Measurements from ENCODE around the gene PRR15. TPM values are rescaled to one million over a fixed set of nuclear protein-coding genes. Genes with fewer than 3 reads are reported as not detected.

PRR15 gene
- total RNA-seq, 4 donors from 2014 or later, result 0.42 to 0.65 TPM; not detected in 2

DNA sequence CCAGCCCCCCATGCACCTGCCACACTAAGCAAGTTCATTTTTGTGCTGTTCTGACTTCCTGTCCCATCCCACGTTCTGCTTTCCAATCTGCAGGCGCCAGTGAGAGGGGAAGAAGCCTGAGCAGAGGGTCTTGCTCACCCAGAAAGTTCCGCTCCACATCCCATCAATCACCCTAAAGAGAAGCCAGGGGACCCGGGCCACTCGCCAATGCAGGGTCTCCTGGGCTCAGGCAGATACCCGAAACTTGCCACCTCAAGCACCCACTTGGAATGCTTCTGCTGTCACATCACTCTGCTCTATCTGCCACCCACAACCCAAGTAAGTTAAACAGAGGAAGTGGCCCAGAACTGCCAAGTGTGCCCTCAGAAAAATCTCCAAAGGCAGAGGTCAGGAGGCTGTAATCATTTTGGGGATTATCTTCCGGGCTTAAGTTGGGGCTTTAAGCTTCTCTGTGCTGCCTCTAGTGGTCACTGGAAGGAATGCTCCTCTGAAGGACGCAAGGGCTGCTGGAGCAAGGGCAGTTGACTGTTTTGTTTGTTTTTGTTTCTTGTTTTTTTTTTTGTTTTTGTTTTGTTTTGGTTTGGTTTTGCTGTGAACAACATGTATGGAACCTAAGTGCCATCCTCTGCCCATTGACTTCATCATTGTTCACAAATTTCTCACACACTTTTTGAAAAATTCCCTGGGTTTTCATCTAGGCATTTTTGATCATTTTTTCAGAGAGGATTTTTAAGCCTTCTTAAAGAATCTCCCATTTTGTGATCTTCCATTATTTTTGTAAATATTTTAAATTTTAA, 25.5 kb downstream of the PRR15 start:
- H3K36me3 ChIP-seq, result no peaks in the 10 kb centered on the region
- intact Hi-C loops (cut with DNase I), result no loop called here
- no peaks in the 10 kb centered on the region for H3K9me3 ChIP-seq
- H3K27ac ChIP-seq (replicated peaks in 1 of 4), result no peak overlapping the region
- H3K4me3 ChIP-seq, result no peak overlapping the region
- 76% methylated on average over 8 of the region's 8 CpGs for WGBS
- no peak for TF ChIP-seq EP300 (IDR thresholded peaks at IDR 0.05)
- TF ChIP-seq, protein P1, sequence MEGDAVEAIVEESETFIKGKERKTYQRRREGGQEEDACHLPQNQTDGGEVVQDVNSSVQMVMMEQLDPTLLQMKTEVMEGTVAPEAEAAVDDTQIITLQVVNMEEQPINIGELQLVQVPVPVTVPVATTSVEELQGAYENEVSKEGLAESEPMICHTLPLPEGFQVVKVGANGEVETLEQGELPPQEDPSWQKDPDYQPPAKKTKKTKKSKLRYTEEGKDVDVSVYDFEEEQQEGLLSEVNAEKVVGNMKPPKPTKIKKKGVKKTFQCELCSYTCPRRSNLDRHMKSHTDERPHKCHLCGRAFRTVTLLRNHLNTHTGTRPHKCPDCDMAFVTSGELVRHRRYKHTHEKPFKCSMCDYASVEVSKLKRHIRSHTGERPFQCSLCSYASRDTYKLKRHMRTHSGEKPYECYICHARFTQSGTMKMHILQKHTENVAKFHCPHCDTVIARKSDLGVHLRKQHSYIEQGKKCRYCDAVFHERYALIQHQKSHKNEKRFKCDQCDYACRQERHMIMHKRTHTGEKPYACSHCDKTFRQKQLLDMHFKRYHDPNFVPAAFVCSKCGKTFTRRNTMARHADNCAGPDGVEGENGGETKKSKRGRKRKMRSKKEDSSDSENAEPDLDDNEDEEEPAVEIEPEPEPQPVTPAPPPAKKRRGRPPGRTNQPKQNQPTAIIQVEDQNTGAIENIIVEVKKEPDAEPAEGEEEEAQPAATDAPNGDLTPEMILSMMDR (IDR thresholded peaks at IDR 0.05), result peak; percentile 25 to 77 (median 48)
- H3K4me1 ChIP-seq, result no peaks in the 10 kb centered on the region
- H3K27me3 ChIP-seq, result no peaks in the 10 kb centered on the region
- DNase-seq (ENCODE audit: extremely low spot score), result no peak

DNA sequence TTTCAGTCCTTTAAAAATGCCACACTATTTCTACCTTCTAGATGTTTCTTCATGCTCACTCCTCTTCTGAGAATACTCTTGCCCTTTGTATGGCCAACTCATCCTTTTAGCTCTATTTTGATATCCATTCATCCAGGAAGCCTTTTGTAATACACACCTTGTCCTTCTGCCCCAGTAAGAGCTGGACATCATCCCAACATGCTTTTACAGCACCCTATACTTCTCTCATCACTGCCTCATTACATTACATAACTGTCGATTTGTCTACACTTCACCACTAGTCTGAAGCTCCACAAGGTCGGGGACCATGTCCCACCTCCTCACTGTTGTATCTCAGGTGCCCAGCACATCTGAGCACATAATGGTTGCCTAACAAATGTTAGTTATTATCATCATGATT, 29.2 kb downstream of the PRR15 start:
- H3K36me3 ChIP-seq, result no peaks in the 10 kb centered on the region
- DNase-seq (ENCODE audit: extremely low spot score), result no peak
- TF ChIP-seq POLR2A (IDR thresholded peaks at IDR 0.05; ENCODE audit: low read depth), result no peak
- TF ChIP-seq EP300 (IDR thresholded peaks at IDR 0.05), result no peak
- TF ChIP-seq POLR2AphosphoS5 (IDR thresholded peaks at IDR 0.05), result no peak
- TF ChIP-seq, protein P1 (IDR thresholded peaks at IDR 0.05), result no peak
- H3K4me3 ChIP-seq, result no peak overlapping the region
- 86% methylated on average over 2 of the region's 2 CpGs for WGBS
- H3K27me3 ChIP-seq, result no peaks in the 10 kb centered on the region
- H3K27ac ChIP-seq (replicated peaks in 1 of 4), result no peak overlapping the region
- intact Hi-C loops (cut with DNase I), result no loop called here
- no peaks in the 10 kb centered on the region for H3K9me3 ChIP-seq
- H3K4me1 ChIP-seq, result no peaks in the 10 kb centered on the region

DNA sequence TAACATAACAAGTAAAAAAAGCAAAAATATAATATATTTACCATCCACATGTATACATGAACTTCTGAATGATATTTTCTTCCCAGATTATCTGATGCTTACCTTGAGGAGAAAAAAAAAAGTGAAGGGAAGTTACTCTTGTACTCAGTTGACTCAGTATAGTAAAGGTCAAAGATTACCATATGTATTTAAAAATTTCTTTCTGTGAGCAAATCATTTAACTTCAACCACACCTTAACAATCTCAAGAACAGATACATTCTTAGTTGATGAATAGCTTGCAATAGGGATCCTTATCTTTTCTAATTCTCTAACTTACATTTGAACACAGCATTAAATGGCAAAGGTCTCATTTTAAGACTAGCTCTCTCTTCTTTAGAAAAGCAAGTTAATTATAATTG, 29.8 kb downstream of the PRR15 start:
- no peaks in the 10 kb centered on the region for H3K9me3 ChIP-seq
- H3K36me3 ChIP-seq, result no peaks in the 10 kb centered on the region
- no peak overlapping the region for H3K27ac ChIP-seq (replicated peaks in 1 of 4)
- no peaks in the 10 kb centered on the region for H3K27me3 ChIP-seq
- TF ChIP-seq EP300 (IDR thresholded peaks at IDR 0.05), result no peak
- no peak for TF ChIP-seq POLR2AphosphoS5 (IDR thresholded peaks at IDR 0.05)
- TF ChIP-seq, protein P1 (IDR thresholded peaks at IDR 0.05), result no peak
- TF ChIP-seq POLR2A (IDR thresholded peaks at IDR 0.05; ENCODE audit: low read depth), result no peak
- no peak overlapping the region for H3K4me3 ChIP-seq
- intact Hi-C loops (cut with DNase I), result no loop called here
- DNase-seq (ENCODE audit: extremely low spot score), result no peak
- no peaks in the 10 kb centered on the region for H3K4me1 ChIP-seq

DNA sequence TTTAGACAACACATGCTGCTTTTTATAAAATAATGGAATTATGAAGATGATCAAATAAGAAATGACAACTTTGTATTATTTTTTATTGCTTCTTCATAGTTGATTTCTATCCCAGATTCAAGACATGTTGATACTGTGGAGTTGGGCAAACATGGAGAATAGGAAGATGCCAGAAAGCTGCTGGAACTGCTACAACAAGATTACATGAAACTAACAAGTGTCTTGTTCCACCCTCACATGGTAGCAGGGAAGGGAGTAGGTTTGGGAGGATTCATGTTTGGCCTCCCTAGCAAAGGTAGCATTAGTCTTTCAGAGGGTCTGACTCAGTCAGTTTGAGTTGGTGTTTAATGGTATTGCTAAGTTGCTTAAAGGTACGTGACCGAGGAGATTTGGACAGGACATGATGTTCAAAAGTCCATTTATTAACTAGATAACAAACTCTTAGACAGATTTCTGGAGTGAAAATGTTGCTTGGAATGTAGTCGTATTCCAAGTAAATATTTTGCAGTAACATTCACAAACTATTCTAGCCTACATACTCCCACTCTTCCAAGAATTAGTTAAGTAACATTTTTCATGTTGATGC, 33.1 kb downstream of the PRR15 start:
- DNase-seq (ENCODE audit: extremely low spot score), result peak; percentile 91
- Histone ChIP-seq H3K4me1 (no peaks in the 10 kb centered on the region), H3K4me3 (no peak overlapping the region), H3K27me3 (no peaks in the 10 kb centered on the region), H3K9me3 (no peaks in the 10 kb centered on the region), H3K36me3 (no peaks in the 10 kb centered on the region), H3K27ac (replicated peaks in 1 of 4) (no peak overlapping the region)
- intact Hi-C loops (cut with DNase I), result no loop called here
- TF ChIP-seq POLR2AphosphoS5 (IDR thresholded peaks at IDR 0.05) (peak in 1 of 2 donors; percentile 8), POLR2A (IDR thresholded peaks at IDR 0.05; ENCODE audit: low read depth) (no peak), EP300 (IDR thresholded peaks at IDR 0.05) (no peak)
- WGBS, result 58% methylated on average over 3 of the region's 3 CpGs

DNA sequence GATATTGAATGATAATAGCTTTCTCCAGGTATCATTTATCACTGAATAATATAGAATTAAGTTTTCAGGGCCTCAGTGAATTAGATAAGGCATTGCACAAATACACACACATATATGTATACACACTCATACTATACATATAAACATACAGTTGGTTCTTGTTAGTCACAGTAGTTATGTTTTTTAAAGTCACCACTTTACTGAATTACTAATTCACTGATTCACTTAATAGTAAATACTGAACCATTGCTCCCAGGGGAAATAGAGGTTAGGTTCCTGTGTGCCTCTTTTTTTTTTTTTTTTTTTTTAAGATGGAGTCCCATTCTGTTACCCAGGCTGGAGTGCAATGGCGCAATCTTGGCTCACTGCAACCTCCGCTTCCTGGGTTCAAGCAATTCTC, 33.6 kb downstream of the PRR15 start:
- no peaks in the 10 kb centered on the region for H3K27me3 ChIP-seq
- no peak for DNase-seq (ENCODE audit: extremely low spot score)
- H3K36me3 ChIP-seq, result no peaks in the 10 kb centered on the region
- no peaks in the 10 kb centered on the region for H3K4me1 ChIP-seq
- H3K27ac ChIP-seq (replicated peaks in 1 of 4), result no peak overlapping the region
- no peak overlapping the region for H3K4me3 ChIP-seq
- H3K9me3 ChIP-seq, result no peaks in the 10 kb centered on the region
- 100% methylated on average over 2 of the region's 2 CpGs for WGBS
- intact Hi-C loops (cut with DNase I), result no loop called here
- TF ChIP-seq, protein P1 (IDR thresholded peaks at IDR 0.05), result no peak
- TF ChIP-seq POLR2A (IDR thresholded peaks at IDR 0.05; ENCODE audit: low read depth) (no peak), EP300 (IDR thresholded peaks at IDR 0.05) (no peak), POLR2AphosphoS5 (IDR thresholded peaks at IDR 0.05) (no peak)

Data from esophagus muscularis mucosa (tissue), 4 donors.